ENCODE results near the gene ZNRF2.

ZNRF2 gene

DNA sequence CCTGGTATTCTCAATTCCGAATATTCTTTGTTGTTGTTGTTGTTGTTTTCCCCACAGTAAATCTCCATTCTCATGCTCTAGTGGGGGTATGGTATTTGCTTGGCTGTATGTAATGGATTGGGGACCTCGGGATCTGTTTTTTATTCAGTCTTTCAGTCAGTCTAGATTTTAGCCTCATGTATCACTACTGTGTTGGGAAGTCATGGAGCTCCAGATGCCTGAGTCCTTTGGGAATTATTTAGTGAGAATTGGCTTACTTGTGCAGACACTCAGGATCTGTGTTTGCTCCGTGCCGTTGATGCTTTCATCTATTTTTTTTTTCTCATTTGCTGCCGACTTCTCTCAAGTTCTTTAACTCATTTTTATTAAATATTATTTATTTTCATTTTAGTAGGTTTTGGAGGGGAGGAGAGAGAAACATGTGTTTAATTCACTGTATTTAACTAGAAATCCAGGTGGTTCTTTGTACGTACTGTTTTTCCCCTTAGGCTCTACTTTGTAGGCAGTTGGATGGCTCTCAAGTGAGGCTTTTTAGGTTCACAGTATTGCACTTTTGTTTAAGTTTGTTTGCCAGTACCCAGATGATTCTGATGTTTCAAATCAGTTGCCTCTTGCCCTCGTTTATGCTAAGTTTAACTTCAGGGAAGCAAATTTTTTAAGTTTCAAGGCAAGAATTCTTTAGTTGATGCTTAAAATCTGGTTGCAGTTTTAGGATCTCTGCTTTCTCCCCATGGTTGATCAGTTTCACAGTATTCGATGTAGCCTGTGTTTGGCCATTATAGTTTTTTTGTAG lies 36.9 kb downstream of the ZNRF2 start:
- FAIRE-seq: no peak
- no peak for DNase-seq (ENCODE audit: low spot score)

DNA sequence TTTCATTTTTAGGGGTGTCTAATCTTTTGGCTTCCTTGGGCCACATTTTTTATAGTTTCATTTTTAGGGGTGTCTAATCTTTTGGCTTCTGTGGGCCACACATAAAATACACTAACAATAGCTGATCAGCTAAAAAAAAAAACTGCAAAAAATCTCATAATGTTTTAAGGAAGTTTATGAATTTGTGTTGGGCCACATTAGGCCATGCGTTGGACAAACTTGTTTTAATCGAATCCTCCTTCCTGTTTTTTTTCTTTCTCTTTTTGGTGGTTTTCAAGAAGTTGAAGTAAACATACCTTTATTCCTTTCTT lies 37.4 kb downstream of the ZNRF2 start:
- FAIRE-seq (no peak), DNase-seq (ENCODE audit: low spot score) (no peak)

DNA sequence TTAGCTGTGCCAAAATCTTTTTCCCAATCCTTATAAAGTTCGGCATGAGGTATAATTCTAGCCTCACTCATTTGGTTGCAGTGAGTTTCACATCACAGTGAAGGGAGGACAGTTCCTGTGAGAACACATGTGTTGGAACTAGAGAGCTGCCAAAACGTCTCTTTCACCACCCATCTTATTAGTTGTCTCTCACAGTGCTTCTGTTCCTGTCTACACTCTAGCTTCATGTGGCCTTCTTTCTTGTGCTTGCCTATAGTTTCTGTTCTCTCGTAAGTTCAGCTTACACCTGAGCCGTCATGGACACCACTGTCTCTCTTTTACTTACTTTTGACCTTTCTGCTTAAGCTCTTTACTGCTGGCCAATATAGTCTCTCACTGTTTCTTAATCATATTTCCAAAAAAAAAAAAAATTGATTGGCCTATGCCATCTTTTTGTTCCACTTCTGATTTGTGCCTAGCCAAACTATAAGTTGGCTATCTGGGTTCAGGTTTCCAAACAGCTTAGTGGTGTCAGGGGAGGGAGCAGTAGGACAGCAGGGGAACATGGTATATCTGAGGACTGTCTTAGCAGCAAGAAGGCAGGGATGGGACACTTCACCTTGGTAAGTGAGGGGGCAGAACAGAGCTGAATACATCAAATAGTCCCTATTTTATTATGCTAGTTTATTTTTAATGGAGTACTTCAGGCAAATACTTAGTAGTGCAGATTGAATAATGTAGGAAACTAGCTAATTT lies 38.0 kb downstream of the ZNRF2 start:
- DNase-seq (ENCODE audit: low spot score): no peak
- no peak for FAIRE-seq

GRCh38 chr7:30323006-30323355 lies 38.6 kb downstream of the ZNRF2 start:
- no peak for DNase-seq (ENCODE audit: low spot score)
- no peak for FAIRE-seq

DNA sequence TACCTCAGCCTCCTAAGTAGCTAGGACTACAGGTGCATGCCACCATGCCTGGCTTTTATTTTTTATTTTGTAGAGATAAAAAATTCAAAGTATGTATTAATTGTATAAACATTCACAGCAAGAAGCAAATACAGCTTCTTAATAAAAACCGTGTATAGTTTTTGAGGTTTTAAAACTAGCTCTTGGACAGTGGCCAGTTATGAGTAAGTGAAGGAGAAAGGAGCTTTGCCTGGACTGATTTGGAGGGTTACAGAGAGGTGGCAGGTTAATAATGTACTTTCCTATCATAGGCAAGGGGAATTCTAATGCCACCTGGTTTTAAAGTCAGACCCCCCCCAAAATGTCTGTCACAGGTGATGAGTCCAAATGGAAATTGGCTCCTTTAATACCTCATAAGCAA lies 43.4 kb downstream of the ZNRF2 start:
- FAIRE-seq: no peak
- no peak for DNase-seq (ENCODE audit: low spot score)

DNA sequence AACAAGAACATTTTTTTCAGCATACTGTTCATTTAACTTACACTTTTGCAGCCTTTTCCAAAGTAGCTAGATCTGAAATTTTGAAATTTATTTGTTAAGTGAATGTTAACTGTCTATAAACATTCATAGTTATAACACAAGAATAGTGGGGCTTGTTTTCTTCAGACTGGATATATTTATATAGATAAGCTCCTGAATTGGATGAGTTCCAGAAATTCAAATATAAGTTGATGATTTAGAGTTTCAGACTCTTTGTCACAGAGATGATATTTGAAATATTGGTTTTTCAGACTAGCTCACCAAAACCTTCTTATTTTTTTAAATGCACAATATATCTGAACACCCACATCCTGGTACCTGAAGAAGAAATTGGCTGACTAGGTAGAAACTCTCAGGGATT lies 44.0 kb downstream of the ZNRF2 start:
- FAIRE-seq (no peak), DNase-seq (ENCODE audit: low spot score) (no peak)

- DNase-seq (ENCODE audit: low spot score) (no peak), FAIRE-seq (no peak)
Observed at GRCh38 chr7:30329716-30330115, 45.3 kb downstream of the ZNRF2 start.

DNA sequence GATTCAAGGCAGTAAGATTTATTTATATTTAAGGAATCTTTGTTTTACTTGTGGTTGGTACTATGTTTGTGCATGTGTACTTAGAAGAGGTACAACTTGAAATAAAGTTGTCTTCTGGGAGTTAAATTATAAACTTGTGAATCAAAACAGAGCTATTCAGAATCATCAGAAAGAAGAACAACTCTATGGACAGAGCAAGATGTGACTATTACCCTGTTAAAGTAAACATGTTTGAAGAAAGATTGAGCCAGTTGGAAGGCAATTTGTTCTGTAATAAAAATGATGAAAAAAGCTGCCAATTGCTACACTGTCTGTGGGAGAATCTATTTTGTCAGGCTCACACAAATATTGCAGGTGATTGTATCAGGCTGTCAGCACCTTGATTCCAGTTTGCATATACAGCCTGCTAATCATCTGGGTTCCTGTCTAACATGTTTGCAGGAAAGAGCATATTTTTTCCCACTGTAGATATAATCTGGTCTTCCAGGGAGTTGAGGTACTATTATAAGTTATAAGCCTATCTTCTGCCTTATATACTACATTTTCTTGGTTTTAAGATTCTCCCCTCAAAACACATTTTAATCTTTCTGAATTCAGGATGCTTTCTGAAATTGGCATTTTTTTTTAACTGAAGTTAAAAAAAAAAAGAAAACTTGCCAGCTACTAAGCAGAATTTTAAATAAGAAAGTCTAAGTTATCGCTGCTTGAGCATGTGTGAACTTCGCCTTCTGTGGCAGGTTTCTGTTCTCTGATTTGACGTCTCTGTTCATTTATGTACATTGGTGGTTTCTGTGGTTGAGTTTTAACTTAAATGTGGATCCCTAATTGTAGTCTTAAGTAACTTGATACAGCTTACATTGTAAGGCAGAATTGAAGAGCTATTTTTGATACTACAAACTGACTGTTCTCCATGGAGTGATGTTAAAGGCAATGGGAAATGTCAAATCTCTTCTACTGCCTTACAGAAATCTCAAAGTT lies 46.0 kb downstream of the ZNRF2 start:
- FAIRE-seq: no peak
- DNase-seq (ENCODE audit: low spot score): no peak

GRCh38 chr7:30331338-30331737 lies 46.9 kb downstream of the ZNRF2 start:
- no peak for FAIRE-seq
- no peak for DNase-seq (ENCODE audit: low spot score)

DNA sequence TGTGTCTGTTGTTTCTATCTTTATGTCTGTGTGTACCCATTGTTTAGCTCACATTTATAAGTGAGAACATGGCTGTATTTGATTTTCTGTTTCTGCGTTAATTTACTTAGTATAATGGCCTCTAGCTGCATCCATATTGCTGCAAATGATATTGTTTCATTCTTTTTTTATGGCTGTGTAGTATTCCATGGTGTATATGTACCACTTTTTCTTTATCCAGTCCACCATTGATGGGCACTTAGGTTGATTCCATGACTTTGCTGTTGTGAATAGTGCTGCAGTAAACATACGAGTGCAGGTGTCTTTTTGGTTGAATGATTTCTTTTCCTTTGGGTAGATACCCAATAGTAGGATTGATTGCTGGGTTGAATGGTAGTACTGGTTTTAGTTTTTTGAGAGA lies 48.2 kb downstream of the ZNRF2 start:
- FAIRE-seq: no peak

DNA sequence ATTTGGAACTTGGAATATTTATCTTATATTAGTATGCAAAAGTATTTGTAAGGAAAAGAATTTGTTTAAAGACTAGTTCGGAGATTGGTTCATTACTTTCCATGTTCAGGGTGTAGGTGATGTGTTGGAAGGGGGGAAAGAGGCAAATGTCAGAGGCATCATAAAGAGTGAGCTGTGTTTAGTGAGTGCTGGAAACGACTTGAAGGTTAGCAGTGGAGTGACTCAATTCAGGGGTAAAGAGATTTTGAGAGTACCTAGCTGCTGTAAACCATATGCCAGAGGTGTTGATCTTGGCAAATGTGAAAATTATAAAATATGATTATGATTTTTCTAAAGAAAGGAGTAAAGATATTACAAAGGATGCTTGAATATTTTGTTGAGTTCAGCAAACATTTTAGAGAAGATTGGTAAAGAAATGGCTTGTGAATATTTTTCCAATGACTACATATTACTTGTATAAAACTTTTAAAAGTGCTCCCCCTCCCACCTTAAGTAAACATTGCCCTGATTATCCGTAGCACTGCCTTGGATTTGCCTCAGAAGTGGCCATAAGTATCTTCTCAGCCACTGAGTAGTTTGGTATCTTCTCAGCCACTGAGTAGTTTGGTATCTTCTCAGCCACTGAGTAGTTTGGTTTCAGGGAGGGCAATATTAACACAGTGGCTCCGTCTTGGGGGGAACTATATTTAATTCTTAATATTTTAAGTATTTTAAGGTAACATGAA lies 51.5 kb downstream of the ZNRF2 start:
- DNase-seq (ENCODE audit: low spot score) (no peak), FAIRE-seq (no peak)

More for the DNA sequence above, 48.2 kb downstream of the ZNRF2 start:
- DNase-seq (ENCODE audit: low spot score): no peak

DNA sequence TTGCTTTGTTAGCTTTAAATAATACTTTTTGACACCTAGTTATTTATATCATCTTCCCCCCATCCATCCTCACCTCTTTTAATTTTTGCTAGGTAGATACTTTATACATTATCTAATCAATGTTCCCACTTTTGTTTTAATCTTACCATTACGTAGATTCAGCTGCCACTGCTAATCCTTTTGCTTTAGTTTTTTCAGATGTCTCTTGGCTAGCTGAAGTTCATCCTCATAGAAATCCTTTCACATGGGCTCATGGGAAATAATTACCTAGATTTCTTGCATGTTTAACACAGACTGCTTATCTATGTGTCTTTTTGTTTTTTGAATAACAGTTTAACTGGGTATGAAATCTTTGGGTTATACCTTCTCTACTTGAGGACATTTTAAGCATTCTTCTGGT lies 60.1 kb downstream of the ZNRF2 start:
- FAIRE-seq: no peak
- DNase-seq (ENCODE audit: low spot score): no peak

DNA sequence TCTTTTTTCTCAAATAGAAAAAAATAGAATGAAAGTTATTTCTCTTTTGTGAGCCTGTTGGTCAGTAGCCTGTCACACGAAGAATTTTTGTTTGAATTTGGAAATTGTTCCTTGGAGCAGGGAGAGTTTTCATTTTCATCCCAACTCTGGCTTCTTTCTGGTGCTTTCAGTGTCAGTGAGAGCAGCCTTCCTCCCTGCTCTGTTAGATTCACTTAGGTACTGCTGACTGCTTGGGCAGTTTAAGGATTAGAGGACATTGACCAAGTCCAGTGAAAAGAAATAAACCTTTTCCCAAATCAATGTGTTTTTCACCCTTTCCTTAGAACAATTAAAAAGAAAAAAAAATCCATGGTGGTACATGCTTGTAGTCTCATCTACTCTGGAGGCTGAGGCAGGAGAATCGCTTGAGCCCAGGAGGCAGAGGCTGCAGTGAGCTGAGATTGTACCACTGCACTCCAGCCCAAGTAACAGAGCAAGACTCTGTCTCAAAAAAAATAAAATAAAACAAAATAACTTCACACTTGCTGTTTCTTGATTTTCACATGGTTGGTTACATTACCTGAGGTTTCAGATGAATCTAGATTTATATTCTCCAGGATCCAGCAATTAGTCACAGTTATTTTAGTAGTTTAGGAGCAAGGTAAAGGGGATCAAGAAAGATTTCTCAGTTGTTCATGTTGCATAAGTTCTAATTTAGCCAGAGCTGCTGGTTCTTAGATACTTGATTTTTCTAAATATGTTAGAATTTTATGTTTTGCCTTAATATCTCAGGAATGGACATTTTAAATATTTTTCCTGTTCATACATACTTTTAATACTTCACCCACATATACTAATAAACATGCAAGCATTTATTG lies 63.1 kb downstream of the ZNRF2 start:
- no peak for DNase-seq (ENCODE audit: low spot score)

DNA sequence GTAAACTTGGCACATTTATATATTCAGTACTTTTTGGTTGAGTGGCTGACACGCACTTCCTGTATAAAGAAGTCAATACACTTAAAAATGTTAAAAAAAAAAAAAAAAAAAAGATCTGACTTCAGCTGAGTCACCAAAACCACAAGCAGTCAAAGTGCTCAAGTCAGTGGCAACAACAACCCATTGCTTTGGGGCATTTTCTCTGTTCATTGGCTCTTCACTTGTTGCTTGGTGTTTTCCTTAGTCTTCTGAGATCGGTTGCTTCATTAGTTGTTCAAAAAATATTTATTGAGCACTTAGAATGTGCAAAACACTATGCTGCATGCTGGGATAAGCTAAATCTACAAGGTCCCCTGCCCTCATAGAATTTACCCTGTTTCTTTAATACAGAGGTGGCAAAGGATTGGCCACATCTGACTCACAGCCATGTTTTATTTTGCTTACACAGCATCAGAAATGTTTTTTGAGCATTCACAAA lies 63.7 kb downstream of the ZNRF2 start:
- DNase-seq (ENCODE audit: low spot score) (peak; percentile 78), FAIRE-seq (peak; percentile 81)

More for the DNA sequence above, 63.1 kb downstream of the ZNRF2 start:
- no peak for FAIRE-seq

DNA sequence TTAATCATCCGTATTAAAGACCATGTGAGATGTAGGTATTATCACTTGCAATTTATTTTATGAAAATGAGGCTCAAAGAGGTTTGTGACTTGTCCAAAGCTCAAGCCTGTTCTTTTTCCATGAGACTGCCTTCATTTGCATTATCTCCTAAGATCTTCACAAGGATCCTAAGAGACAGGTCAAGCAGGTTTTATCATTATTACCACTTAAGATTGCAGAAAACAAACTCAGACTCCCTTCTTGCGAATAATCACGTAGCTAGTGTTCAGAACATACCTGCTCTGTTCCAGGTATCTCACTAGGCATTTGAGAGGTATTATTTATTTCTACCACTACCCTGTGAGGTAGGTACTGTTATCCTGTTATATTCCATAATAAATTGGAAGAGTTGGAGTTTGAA lies 64.8 kb downstream of the ZNRF2 start:
- FAIRE-seq (peak; percentile 35), DNase-seq (ENCODE audit: low spot score) (no peak)

DNA sequence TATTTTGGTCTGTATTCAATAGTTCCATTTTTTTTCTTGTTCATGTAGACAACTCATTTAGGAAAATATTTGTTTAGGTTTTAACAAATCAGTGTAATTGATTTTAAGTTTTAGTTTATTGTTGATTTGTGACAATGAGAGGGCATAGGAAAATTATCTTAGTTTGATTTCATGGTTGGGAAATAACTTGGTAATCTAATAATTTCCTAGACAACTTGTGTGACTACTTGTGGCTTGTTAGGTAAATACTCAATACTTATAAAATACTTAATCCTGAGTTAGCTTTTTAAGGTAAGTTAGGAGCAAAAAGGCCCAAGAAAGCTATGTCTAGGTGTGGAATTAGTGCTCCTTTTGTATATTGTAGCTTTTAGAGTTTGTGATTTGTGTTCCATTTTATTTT lies 65.4 kb downstream of the ZNRF2 start:
- FAIRE-seq (no peak), DNase-seq (ENCODE audit: low spot score) (no peak)

DNA sequence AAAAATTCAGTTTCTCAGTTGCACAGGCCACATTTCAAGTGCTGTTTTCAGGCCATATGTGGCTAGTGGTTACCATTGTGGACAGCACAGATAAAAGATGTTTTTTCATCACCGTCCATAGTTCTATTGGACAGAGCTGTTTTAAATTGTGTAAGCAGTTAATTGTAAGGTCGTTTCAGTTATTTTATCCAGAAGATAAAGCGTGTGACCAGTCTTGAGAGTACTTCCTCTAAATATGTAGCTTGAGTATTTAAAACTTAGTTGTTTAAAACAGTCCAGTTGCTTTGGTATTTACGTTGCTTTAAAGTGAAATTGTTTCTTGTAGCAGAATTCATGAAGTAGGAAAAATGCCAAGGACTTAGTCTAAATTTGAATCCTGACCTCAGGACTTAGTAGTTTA lies 66.9 kb downstream of the ZNRF2 start:
- DNase-seq (ENCODE audit: low spot score): no peak
- no peak for FAIRE-seq

- FAIRE-seq (no peak), DNase-seq (ENCODE audit: low spot score) (no peak)
Observed at GRCh38 chr7:30351724-30352123, 67.3 kb downstream of the ZNRF2 start.

- FAIRE-seq: no peak
Observed at GRCh38 chr7:30352169-30352568, 67.8 kb downstream of the ZNRF2 start.

GRCh38 chr7:30353532-30353931 lies 69.1 kb downstream of the ZNRF2 start:
- DNase-seq (ENCODE audit: low spot score): no peak

More at GRCh38 chr7:30352169-30352568, 67.8 kb downstream of the ZNRF2 start:
- no peak for DNase-seq (ENCODE audit: low spot score)

More at GRCh38 chr7:30353532-30353931, 69.1 kb downstream of the ZNRF2 start:
- no peak for FAIRE-seq

All from urothelium cell line (cell line).